ENCODE data around the gene CARS2. TPM values are rescaled to one million over a fixed set of nuclear protein-coding genes. Genes with fewer than 3 reads are reported as not detected.

The CARS2 gene
- total and polyA plus RNA-seq, 2 donors (not counting 3 experiments of a cell fraction or from before 2014, with no cell fraction given), result 42.0 to 51.2 TPM

GRCh38 chr13:110638257-110638656 lies 67.7 kb downstream of the CARS2 start:
- H3K36me3 ChIP-seq (ENCODE audit: control insufficient read depth in 2 of 2, extremely low read depth in 1 of 2, insufficient read depth in 2 of 2, low read length in 2 of 2), result peaks cover 13 to 49% of the 10 kb centered on the region in 2 experiments
- no peaks in the 10 kb centered on the region for H3K27me3 ChIP-seq (ENCODE audit: control insufficient read depth in 2 of 2, insufficient read depth in 2 of 2, low read length in 2 of 2)
- no peak overlapping the region for H2AFZ ChIP-seq (ENCODE audit: low read depth, low read length)
- no peaks in the 10 kb centered on the region for H3K4me1 ChIP-seq (ENCODE audit: control insufficient read depth, extremely low read depth, insufficient read depth, low read length)
- H3K9ac ChIP-seq (replicated peaks; ENCODE audit: extremely low read depth, insufficient read depth, low read length), result no peak overlapping the region
- BruUV-seq (replicated peaks), result no TSS peak
- no peak overlapping the region for H3K4me2 ChIP-seq (ENCODE audit: insufficient read depth, low read length)
- dilution Hi-C loops (cut with MboI; ENCODE audit: extremely low pct_ligation_motif_present, low sequenced_read_pairs), result no loop called here
- no peak for DNase-seq (ENCODE audit: low read depth, low spot score)
- no peak overlapping the region for H3K4me3 ChIP-seq (replicated peaks in 1 of 3; ENCODE audit: insufficient read depth in 1 of 3, low read depth in 1 of 3, low read length in 3 of 3)
- intact Hi-C loops (cut with micrococcal nuclease), result no loop called here
- no peak for FAIRE-seq
- no peaks in the 10 kb centered on the region for H3K9me3 ChIP-seq (replicated peaks; ENCODE audit: control insufficient read depth, insufficient read depth, low read length)
- no peaks in the 10 kb centered on the region for H3K79me2 ChIP-seq (ENCODE audit: control insufficient read depth, insufficient read depth, low read length)
- H4K20me1 ChIP-seq (replicated peaks; ENCODE audit: control insufficient read depth, extremely low read depth, insufficient read depth, low read length), result no peaks in the 10 kb centered on the region
- H3K27ac ChIP-seq (ENCODE audit: insufficient read depth, low read depth, low read length), result no peak overlapping the region
- H3K9me1 ChIP-seq (replicated peaks; ENCODE audit: control insufficient read depth, extremely low read depth, insufficient read depth, low read length), result no peaks in the 10 kb centered on the region
- ChIA-PET CTCF (no interaction called here), POLR2A (no interaction called here)
- TF ChIP-seq POLR2A (IDR thresholded peaks at IDR 0.05; ENCODE audit: low read depth, low read length), result no peak
- TF ChIP-seq GATA2 (IDR thresholded peaks at IDR 0.05; ENCODE audit: insufficient read depth, insufficient read length, low read depth, low read length), result no peak
- no peak for TF ChIP-seq EZH2 (IDR thresholded peaks at IDR 0.05; ENCODE audit: borderline replicate concordance, low read depth, low read length, severe bottlenecking)
- no peak for TF ChIP-seq JUN (IDR thresholded peaks at IDR 0.05; ENCODE audit: borderline replicate concordance, insufficient read depth, insufficient read length, low read depth)
- no peak for TF ChIP-seq CTCF (IDR thresholded peaks at IDR 0.05; ENCODE audit: extremely low read depth in 1 of 2, insufficient read depth in 1 of 2, low read depth in 1 of 2, low read length in 2 of 2)
- TF ChIP-seq POLR2AphosphoS5 (IDR thresholded peaks at IDR 0.05; ENCODE audit: insufficient read depth, low read depth, low read length), result no peak
- TF ChIP-seq MYC (IDR thresholded peaks at IDR 0.05; ENCODE audit: low read depth, low read length), result no peak
- TF ChIP-seq, protein P1, sequence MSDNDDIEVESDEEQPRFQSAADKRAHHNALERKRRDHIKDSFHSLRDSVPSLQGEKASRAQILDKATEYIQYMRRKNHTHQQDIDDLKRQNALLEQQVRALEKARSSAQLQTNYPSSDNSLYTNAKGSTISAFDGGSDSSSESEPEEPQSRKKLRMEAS (IDR thresholded peaks at IDR 0.05; ENCODE audit: insufficient read depth, insufficient read length), result no peak
- no peak for TF ChIP-seq FOS (IDR thresholded peaks at IDR 0.05; ENCODE audit: borderline replicate concordance, insufficient read depth, low read length)
